ENCODE measurements around the gene FCN3. TPM values are rescaled to one million over a fixed set of nuclear protein-coding genes. Genes with fewer than 3 reads are reported as not detected.
A peak's percentile ranks its signal among the peaks of the same experiment; 100 is the strongest.
"Not testable (repeated sequence)": the region's sequence is repeated elsewhere in the genome, so short reads cannot be mapped to it uniquely, and the experiment has no call there.

FCN3 gene
- total RNA-seq, 4 donors from 2014 or later, result not detected

DNA sequence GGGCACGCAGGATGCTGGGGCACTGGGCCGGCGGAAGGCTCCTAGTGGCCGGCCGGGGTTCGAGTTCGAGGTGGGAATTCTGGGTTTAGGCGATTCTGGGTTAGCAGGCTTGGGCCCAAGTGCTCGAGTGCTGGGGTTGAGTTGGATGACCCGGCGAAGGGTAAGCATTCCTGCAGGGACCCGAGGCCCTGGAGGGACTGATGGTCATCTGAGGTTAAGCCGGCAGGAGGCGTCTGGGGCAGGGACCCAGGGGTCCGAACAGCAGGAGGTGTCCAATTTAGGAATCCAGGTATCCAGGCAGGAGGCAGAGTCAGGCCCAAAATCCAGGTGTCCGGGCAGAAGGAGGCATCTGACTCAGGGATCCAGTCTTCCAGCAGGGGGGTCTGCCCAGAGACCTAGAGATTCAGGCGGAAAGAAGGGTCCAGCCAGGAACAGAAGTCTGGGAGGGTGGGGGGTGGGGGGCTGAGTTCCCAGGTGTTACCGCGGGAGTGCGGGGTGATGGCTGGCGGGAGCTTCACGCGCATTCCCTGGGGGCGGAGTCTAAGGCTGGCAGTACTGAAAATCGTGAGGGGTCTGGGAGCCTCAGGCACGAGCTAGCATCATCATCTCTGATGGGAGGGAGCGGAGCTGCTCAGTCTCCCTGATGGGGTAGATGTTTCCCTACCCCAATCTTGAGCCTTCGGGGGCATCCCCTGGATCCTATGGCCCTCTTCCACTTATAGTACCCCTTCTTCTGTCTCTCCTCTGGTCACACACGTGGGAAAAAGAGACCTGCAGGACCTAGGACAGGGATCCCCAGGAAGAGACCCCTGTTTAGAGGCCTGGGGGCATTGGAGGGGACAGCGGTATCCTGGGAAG is 18.4 kb upstream of the FCN3 start:
- peak overlapping the region; percentile 48 to 59 (median 56) for H3K4me3 ChIP-seq
- TF ChIP-seq, protein P1, sequence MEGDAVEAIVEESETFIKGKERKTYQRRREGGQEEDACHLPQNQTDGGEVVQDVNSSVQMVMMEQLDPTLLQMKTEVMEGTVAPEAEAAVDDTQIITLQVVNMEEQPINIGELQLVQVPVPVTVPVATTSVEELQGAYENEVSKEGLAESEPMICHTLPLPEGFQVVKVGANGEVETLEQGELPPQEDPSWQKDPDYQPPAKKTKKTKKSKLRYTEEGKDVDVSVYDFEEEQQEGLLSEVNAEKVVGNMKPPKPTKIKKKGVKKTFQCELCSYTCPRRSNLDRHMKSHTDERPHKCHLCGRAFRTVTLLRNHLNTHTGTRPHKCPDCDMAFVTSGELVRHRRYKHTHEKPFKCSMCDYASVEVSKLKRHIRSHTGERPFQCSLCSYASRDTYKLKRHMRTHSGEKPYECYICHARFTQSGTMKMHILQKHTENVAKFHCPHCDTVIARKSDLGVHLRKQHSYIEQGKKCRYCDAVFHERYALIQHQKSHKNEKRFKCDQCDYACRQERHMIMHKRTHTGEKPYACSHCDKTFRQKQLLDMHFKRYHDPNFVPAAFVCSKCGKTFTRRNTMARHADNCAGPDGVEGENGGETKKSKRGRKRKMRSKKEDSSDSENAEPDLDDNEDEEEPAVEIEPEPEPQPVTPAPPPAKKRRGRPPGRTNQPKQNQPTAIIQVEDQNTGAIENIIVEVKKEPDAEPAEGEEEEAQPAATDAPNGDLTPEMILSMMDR (IDR thresholded peaks at IDR 0.05), result no peak
- no peak for TF ChIP-seq POLR2A (IDR thresholded peaks at IDR 0.05)
- no peak for DNase-seq
- no peaks in the 10 kb centered on the region for H3K9me3 ChIP-seq
- H3K27me3 ChIP-seq, result no peaks in the 10 kb centered on the region
- H3K27ac ChIP-seq, result peak overlapping the region in 3 of 4 donors; percentile 27 to 67 (median 53)
- peaks cover 7 to 20% (median 13%) of the 10 kb centered on the region in 4 donors for H3K4me1 ChIP-seq
- no peaks in the 10 kb centered on the region for H3K36me3 ChIP-seq

DNA sequence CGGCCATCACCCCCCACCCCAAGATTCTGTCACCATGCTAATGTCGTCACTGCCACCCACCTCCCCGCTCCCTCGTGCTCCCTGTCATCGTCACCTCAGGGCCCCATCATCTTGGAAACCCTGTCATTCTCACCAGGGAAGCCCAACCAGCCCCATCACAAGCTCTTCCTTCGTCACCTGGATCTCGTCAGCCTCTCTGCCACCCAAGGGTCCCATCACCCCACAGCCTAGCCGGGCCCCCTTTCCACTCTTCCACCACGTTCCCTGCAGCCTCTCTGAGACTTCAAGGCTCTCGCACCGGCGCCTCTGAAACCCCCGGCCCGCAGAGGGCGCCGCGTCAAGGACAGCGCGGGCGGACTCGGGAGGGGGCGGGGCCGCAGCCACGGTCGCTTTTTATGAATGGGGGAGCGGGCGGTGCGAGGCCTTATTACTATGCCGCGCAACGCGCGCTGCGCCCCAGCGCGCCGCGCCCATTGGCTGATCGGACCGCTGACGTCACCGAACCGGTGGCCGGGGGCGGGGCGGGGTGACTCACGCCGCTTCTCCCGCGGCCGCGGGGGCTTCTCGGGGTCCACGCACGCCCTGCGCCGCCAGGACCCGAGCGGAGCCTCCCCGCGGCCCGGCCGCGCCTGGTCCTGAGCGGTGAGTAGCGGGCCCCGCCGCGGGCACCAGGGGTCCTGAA is 17.6 kb upstream of the FCN3 start, which contains the start of gene GPR3:
TSS of gene GPR3 (plus strand) at position 527 of the 682 bp plus-strand sequence. CDS start 1,177 bp downstream, outside the sequence.
- DNase-seq, result peak; percentile 90 to 96 (median 94)
- TF ChIP-seq POLR2A (IDR thresholded peaks at IDR 0.05), result no peak
- TF ChIP-seq, protein P1 (IDR thresholded peaks at IDR 0.05), result peak in 5 of 6 experiments; percentile 50 to 54 (median 50)
- Histone ChIP-seq H3K36me3 (no peaks in the 10 kb centered on the region), H3K4me3 (peak within 1 kb of the TSS; percentile 48 to 59 (median 56)), H3K4me1 (peaks cover 7 to 20% (median 13%) of the 10 kb centered on the region in 4 donors), H3K27ac (peak within 1 kb of the TSS in 3 of 4 donors; percentile 27 to 67 (median 53)), H3K9me3 (no peaks in the 10 kb centered on the region), H3K27me3 (no peaks in the 10 kb centered on the region)

DNA sequence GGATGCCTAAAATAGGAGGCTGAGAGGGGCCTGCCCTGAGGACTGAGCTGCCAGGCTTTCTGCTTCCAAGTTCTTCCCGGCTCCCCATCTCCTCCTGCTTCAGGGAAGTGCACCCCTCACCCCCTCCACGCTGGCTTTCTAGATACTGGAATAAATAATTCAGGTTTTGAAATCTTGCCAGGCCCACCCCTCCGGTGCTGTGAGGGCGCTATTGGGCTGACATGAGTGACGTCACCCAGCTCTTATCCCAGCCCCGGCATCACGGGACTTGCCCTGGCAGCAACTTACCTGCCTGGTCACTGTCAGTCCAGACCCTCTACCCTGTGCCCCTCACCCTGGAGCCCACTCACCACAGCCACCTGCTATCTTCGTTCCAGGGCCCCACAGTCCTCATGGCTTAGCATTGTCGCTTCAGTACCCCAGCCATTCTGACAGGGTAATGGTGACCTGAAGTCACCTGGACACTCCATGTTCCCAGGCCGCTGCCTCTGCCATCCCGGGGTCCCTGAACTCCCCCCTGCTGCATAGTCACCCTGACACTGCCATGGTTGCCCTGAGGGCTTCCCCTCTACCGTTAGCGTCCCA is 17.0 kb upstream of the FCN3 start:
- TF ChIP-seq POLR2A (IDR thresholded peaks at IDR 0.05), result no peak
- TF ChIP-seq, protein P1 (IDR thresholded peaks at IDR 0.05), result no peak
- H3K4me3 ChIP-seq, result peak overlapping the region in 3 of 4 donors; percentile 54 to 59 (median 57)
- peak overlapping the region in 1 of 4 donors; percentile 5 for H3K27ac ChIP-seq

DNA sequence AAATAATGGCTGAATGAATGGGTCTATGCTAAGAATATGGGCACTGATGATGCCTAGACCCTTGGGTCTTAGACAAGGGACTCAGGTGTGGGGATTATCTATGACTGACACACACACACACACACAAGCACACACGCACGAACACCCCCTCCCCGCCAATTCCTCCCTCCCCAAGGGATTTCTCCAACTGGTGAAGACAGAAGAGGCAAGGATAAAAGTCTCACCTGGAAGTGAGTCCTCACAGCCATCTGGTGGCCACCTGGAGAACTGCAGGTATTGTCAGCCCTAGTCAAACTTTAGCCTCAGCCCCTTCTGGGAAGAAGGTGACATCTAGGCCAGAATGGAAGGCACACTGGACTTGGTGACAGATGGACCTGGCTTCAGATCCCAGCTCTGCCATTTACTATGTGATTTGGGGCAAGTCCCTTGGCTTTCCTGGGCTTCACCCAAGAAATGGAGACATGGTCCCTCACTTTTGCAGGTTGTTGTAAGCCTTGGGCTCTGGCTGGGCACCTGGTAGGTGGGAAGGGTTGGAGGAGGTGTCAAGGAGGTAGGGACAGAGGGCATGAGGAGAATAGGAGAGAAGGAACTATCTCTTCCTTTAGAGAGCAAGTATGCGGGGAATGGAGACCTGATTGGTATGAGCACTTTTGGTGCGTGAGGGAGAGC is 13.8 kb upstream of the FCN3 start:
- TF ChIP-seq, protein P1 (IDR thresholded peaks at IDR 0.05), result peak; percentile 81 to 93 (median 90)
- TF ChIP-seq POLR2A (IDR thresholded peaks at IDR 0.05), result no peak
- H3K9me3 ChIP-seq, result no peaks in the 10 kb centered on the region
- H3K4me1 ChIP-seq, result peaks cover 7 to 20% (median 13%) of the 10 kb centered on the region in 4 donors
- H3K4me3 ChIP-seq, result no peak overlapping the region
- H3K27ac ChIP-seq, result no peak overlapping the region
- H3K27me3 ChIP-seq, result no peaks in the 10 kb centered on the region
- peak; percentile 80 to 92 (median 81) for DNase-seq
- H3K36me3 ChIP-seq, result no peaks in the 10 kb centered on the region

More for the DNA sequence above, 17.0 kb upstream of the FCN3 start:
- H3K4me1 ChIP-seq, result peaks cover 7 to 20% (median 13%) of the 10 kb centered on the region in 4 donors
- DNase-seq, result peak in 2 of 3 donors; percentile 34 to 68
- no peaks in the 10 kb centered on the region for H3K9me3 ChIP-seq
- no peaks in the 10 kb centered on the region for H3K27me3 ChIP-seq
- H3K36me3 ChIP-seq, result no peaks in the 10 kb centered on the region

DNA sequence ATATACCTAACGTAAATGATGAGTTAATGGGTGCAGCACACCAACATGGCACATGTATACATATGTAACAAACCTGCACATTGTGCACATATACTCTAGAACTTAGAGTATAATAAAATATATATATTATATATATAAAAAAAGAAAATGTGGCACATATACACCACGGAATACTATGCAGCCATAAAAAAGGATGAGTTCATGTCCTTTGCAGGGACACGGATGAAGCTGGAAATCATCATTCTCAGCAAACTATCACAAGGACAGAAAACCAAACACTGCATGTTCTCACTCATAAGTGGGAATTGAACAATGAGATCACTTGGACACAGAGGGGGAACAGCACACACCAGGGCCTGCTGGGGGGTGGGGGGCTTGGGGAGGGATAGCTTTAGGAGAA is 10.2 kb upstream of the FCN3 start:
- not testable (repeated sequence) for H3K9me3 ChIP-seq, H3K27me3 ChIP-seq, H3K36me3 ChIP-seq, H3K4me1 ChIP-seq, H3K27ac ChIP-seq, DNase-seq, H3K4me3 ChIP-seq
